Measurements from ENCODE around the gene AK3. TPM values are rescaled to one million over a fixed set of nuclear protein-coding genes. Genes with fewer than 3 reads are reported as not detected.

AK3 gene
- total and polyA plus RNA-seq, 9 of the 15 experiments (the other 6 are each of a cell fraction or from before 2014, with no cell fraction given) = 12.2 to 78.6 (median 41.8) TPM

GRCh38 chr9:4679268-4680172, 61.5 kb downstream of the AK3 start, which contains the start of gene CDC37L1 (continued):
- TF ChIP-seq ZBTB49 (CRISPR knock-in tag; IDR thresholded peaks at IDR 0.05; ENCODE audit: borderline replicate concordance) (no peak), GABPA (tag; conservative IDR thresholded peaks at IDR 0.05; ENCODE audit: low read depth) (peak; percentile 96), PRPF4 (IDR thresholded peaks at IDR 0.05; ENCODE audit: insufficient read depth, low read depth, low read length, poor library complexity, severe bottlenecking) (no peak), RAD21 (CRISPR knock-in tag; conservative IDR thresholded peaks at IDR 0.05 in 1 of 2, IDR thresholded peaks at IDR 0.05 in 1 of 2) (no peak), SMAD1 (IDR thresholded peaks at IDR 0.05; ENCODE audit: low read depth, low read length, partially characterized antibody) (peak; percentile 81), FOS (IDR thresholded peaks at IDR 0.05; ENCODE audit: extremely low read depth, insufficient read length) (no peak), SNIP1 (IDR thresholded peaks at IDR 0.05; ENCODE audit: low read depth) (no peak), PRDM10 (IDR thresholded peaks at IDR 0.05; ENCODE audit: partially characterized antibody) (peak; percentile 43), SMARCA4 (IDR thresholded peaks at IDR 0.05) (0 out of 2 replicates have a peak, but pooled peaks have one; percentile 33), KLF13 (tag; IDR thresholded peaks at IDR 0.05; ENCODE audit: borderline replicate concordance, low read depth) (no peak), NFIC (IDR thresholded peaks at IDR 0.05) (peak; percentile 35; the same call in 1 of the 2 replicates), E2F5 (CRISPR knock-in tag; IDR thresholded peaks at IDR 0.05) (0 out of 2 replicates have a peak, but pooled peaks have one; percentile 36), CHD1 (IDR thresholded peaks at IDR 0.05; ENCODE audit: low read length) (no peak), HES1 (IDR thresholded peaks at IDR 0.05; ENCODE audit: low read depth) (no peak), NFE2L1 (tag; IDR thresholded peaks at IDR 0.05; ENCODE audit: borderline replicate concordance, low read depth) (no peak), NFATC3 (IDR thresholded peaks at IDR 0.05) (no peak), POLR2H (tag; IDR thresholded peaks at IDR 0.05; ENCODE audit: low read depth) (peak; percentile 95), SP1 (CRISPR knock-in tag; IDR thresholded peaks at IDR 0.05) (peak; percentile 71), GABPB1 (CRISPR knock-in tag; IDR thresholded peaks at IDR 0.05) (peak; percentile 97)

Measured in K562 (cell line).